ENCODE results near the gene ZNRF4.

Gene ZNRF4

GRCh38 chr19:5452594-5453565, 2.3 kb upstream of the ZNRF4 start:
- Mint-ChIP-seq H3K9me3 (no peaks in the 10 kb centered on the region), H3K36me3 (ENCODE audit: low read depth) (no peaks in the 10 kb centered on the region), H3K27me3 (peaks cover 26% of the 10 kb centered on the region), H3K27ac (no peak overlapping the region), H3K4me3 (no peak overlapping the region), H3K4me1 (ENCODE audit: low read depth) (no peaks in the 10 kb centered on the region)

DNA sequence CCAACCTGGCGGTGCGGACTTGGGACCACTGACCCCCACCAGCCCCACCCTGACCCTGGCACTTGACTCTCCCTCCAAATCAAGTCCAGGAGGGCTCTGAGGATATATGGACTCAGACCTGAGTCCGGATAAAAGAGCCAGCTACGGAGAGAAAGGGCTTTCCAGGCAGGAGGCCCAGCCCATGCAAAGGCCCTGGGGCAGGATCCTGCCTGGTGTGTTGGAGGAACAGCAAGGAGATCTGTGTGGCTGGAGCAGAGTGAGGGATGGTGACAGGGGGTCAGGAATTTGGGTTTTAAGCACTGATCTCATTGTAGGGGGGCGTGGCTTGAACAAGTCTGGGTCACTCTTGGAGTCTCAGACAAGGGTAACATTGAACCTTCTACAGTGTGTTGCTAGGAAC, 474 bp upstream of the ZNRF4 start:
- Mint-ChIP-seq H3K27ac (no peak overlapping the region), H3K4me3 (no peak overlapping the region)

GRCh38 chr19:5456130-5456840, 1.1 kb downstream of the ZNRF4 start:
- Mint-ChIP-seq H3K27me3 (no peaks in the 10 kb centered on the region), H3K4me1 (ENCODE audit: low read depth) (no peaks in the 10 kb centered on the region), H3K36me3 (ENCODE audit: low read depth) (no peaks in the 10 kb centered on the region), H3K4me3 (no peak overlapping the region), H3K27ac (no peak overlapping the region), H3K9me3 (no peaks in the 10 kb centered on the region)

More for the DNA sequence above, 474 bp upstream of the ZNRF4 start:
- Mint-ChIP-seq H3K4me1 (ENCODE audit: low read depth) (no peaks in the 10 kb centered on the region), H3K36me3 (ENCODE audit: low read depth) (no peaks in the 10 kb centered on the region), H3K27me3 (peaks cover 11% of the 10 kb centered on the region), H3K9me3 (no peaks in the 10 kb centered on the region)

DNA sequence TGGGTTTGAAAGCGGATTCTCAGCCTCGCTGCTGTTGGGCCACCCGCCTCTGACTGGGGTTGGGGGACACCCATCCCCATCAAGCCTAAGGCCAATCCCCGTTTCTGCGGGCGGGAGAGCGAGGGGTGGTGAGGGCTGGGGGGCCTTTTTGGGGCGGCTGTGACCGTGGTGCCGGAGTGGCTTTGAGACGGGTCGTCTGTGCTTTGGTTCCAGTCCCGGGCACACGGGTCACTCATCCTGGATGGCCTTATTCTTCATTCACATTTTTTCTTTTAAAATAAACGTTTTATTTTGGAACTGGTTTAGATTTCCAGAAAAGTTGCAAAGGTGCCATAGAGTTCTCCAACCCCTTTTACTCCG, 1.6 kb downstream of the ZNRF4 start:
- H3K4me3 Mint-ChIP-seq = no peak overlapping the region
- no peaks in the 10 kb centered on the region for H3K27me3 Mint-ChIP-seq
- no peak overlapping the region for H3K27ac Mint-ChIP-seq
- no peaks in the 10 kb centered on the region for H3K36me3 Mint-ChIP-seq (ENCODE audit: low read depth)
- H3K4me1 Mint-ChIP-seq (ENCODE audit: low read depth) = no peaks in the 10 kb centered on the region
- no peaks in the 10 kb centered on the region for H3K9me3 Mint-ChIP-seq

DNA sequence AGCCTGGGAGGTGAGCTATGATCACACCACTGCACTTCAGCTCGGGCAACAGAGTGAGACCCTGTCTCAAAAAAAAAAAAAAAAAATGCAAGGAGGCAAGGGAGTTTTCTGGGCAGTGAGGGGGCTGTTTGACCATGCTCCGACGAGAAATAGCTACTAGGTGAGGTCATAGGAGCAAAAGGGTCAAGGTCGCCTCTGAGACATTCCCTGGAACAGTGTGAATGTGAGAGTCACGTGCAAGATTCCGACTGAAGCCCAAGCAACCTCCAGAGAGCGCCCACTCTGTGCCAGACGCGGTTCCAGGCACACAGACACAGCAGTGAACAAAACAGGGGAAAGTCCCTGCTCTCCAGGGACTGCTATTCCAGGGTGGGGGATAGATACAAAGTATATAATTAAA, 2.5 kb downstream of the ZNRF4 start:
- no peaks in the 10 kb centered on the region for H3K9me3 Mint-ChIP-seq
- no peaks in the 10 kb centered on the region for H3K27me3 Mint-ChIP-seq
- H3K27ac Mint-ChIP-seq = no peak overlapping the region
- no peak overlapping the region for H3K4me3 Mint-ChIP-seq
- no peaks in the 10 kb centered on the region for H3K36me3 Mint-ChIP-seq (ENCODE audit: low read depth)
- H3K4me1 Mint-ChIP-seq (ENCODE audit: low read depth) = no peaks in the 10 kb centered on the region

GRCh38 chr19:5458420-5458819, 3.2 kb downstream of the ZNRF4 start:
- Mint-ChIP-seq H3K4me1 (ENCODE audit: low read depth) (no peaks in the 10 kb centered on the region), H3K36me3 (ENCODE audit: low read depth) (no peaks in the 10 kb centered on the region), H3K9me3 (peaks cover 6% of the 10 kb centered on the region), H3K27ac (no peak overlapping the region), H3K4me3 (no peak overlapping the region), H3K27me3 (no peaks in the 10 kb centered on the region)

- no peaks in the 10 kb centered on the region for H3K4me1 Mint-ChIP-seq (ENCODE audit: low read depth)
- peaks cover 6% of the 10 kb centered on the region for H3K9me3 Mint-ChIP-seq
- H3K27me3 Mint-ChIP-seq = peaks cover 6% of the 10 kb centered on the region
- no peak overlapping the region for H3K4me3 Mint-ChIP-seq
- no peak overlapping the region for H3K27ac Mint-ChIP-seq
- H3K36me3 Mint-ChIP-seq (ENCODE audit: low read depth) = no peaks in the 10 kb centered on the region
Measured at GRCh38 chr19:5459360-5459759, 4.1 kb downstream of the ZNRF4 start.

DNA sequence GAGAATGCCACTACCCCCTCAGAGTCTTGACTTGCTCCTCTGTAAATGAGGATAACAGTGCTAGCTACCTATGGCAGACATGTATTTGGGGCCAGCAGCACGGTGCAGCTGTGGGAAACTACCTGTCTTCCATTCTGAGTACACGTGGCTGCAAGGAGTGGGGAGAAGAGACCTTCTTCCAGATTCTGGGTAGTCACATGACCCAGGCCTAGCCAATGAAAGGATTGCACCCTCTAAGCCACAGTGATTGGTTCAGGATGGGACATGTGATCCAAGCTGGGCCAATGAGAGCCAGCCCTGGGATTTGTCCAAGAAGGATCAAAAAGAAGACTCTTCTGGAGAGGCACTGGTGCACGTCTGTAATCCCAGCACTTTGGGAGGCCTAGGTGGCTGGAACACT, 5.5 kb downstream of the ZNRF4 start:
- Mint-ChIP-seq H3K9me3 (peaks cover 6% of the 10 kb centered on the region), H3K27me3 (peaks cover 12% of the 10 kb centered on the region), H3K4me1 (ENCODE audit: low read depth) (no peaks in the 10 kb centered on the region), H3K27ac (no peak overlapping the region), H3K36me3 (ENCODE audit: low read depth) (no peaks in the 10 kb centered on the region), H3K4me3 (no peak overlapping the region)

DNA sequence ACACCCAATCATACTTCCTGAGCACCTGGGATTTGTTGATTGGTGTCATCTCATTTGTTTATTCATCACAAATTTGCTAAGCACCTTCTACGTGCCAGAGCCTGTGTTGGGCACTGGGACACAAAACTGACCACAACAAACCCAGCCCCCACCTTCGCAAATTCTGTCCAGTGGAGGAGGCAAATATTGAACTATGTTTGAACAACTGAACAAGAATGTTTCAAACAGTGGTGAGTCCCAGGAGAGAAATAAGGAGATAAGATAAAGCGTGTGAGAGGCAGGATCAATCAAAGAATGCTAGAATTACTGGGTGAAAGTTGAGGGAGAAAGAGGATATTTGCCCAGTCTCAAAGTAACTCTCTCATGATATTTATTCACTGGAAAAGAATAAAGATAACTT, 8.7 kb downstream of the ZNRF4 start:
- Mint-ChIP-seq H3K4me3 (no peak overlapping the region), H3K27me3 (peaks cover 16% of the 10 kb centered on the region), H3K27ac (no peak overlapping the region), H3K9me3 (peaks cover 6% of the 10 kb centered on the region), H3K4me1 (ENCODE audit: low read depth) (no peaks in the 10 kb centered on the region), H3K36me3 (ENCODE audit: low read depth) (no peaks in the 10 kb centered on the region)

- no peaks in the 10 kb centered on the region for H3K4me1 Mint-ChIP-seq (ENCODE audit: low read depth)
- no peaks in the 10 kb centered on the region for H3K36me3 Mint-ChIP-seq (ENCODE audit: low read depth)
- H3K9me3 Mint-ChIP-seq = peaks cover 6% of the 10 kb centered on the region
- peaks cover 16% of the 10 kb centered on the region for H3K27me3 Mint-ChIP-seq
- H3K27ac Mint-ChIP-seq = no peak overlapping the region
- no peak overlapping the region for H3K4me3 Mint-ChIP-seq
Measured at GRCh38 chr19:5466072-5466471, 10.9 kb downstream of the ZNRF4 start.

GRCh38 chr19:5466814-5467291, 11.6 kb downstream of the ZNRF4 start:
- H3K27ac Mint-ChIP-seq = no peak overlapping the region
- no peaks in the 10 kb centered on the region for H3K36me3 Mint-ChIP-seq (ENCODE audit: low read depth)
- H3K9me3 Mint-ChIP-seq = peaks cover 6% of the 10 kb centered on the region

DNA sequence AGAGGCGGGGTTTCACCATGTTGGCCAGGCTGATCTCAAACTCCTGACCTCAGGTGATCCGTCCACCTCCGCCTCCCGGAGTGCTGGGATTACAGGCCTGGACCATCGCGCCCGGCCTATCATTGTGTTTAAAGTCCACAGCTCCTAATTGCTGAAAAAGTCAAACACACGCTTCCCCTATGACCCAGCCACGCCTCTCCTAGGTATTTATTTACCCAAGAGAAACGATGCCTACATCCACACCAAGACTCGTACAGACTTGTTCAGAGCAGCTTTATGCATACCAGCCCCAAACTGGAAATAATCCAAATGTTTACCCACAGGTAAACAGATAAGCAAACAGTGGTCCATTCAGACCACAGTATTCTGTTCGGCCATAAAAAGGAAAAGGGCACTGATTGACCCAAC, 15.1 kb downstream of the ZNRF4 start:
- no peaks in the 10 kb centered on the region for H3K9me3 Mint-ChIP-seq
- H3K27ac Mint-ChIP-seq = no peak overlapping the region
- H3K4me3 Mint-ChIP-seq = no peak overlapping the region
- H3K36me3 Mint-ChIP-seq (ENCODE audit: low read depth) = no peaks in the 10 kb centered on the region
- H3K27me3 Mint-ChIP-seq = peaks cover 6% of the 10 kb centered on the region
- H3K4me1 Mint-ChIP-seq (ENCODE audit: low read depth) = no peaks in the 10 kb centered on the region

More at GRCh38 chr19:5466814-5467291, 11.6 kb downstream of the ZNRF4 start:
- Mint-ChIP-seq H3K4me1 (ENCODE audit: low read depth) (no peaks in the 10 kb centered on the region), H3K4me3 (no peak overlapping the region), H3K27me3 (peaks cover 16% of the 10 kb centered on the region)

GRCh38 chr19:5472286-5472685, 17.1 kb downstream of the ZNRF4 start:
- Mint-ChIP-seq H3K4me3 (no peak overlapping the region), H3K9me3 (no peaks in the 10 kb centered on the region), H3K27me3 (no peaks in the 10 kb centered on the region), H3K27ac (no peak overlapping the region), H3K36me3 (ENCODE audit: low read depth) (no peaks in the 10 kb centered on the region), H3K4me1 (ENCODE audit: low read depth) (no peaks in the 10 kb centered on the region)

GRCh38 chr19:5473646-5474045, 18.4 kb downstream of the ZNRF4 start:
- H3K36me3 Mint-ChIP-seq (ENCODE audit: low read depth) = no peaks in the 10 kb centered on the region
- peaks cover 4% of the 10 kb centered on the region for H3K27me3 Mint-ChIP-seq
- no peak overlapping the region for H3K4me3 Mint-ChIP-seq
- H3K4me1 Mint-ChIP-seq (ENCODE audit: low read depth) = no peaks in the 10 kb centered on the region
- no peaks in the 10 kb centered on the region for H3K9me3 Mint-ChIP-seq
- H3K27ac Mint-ChIP-seq = no peak overlapping the region

DNA sequence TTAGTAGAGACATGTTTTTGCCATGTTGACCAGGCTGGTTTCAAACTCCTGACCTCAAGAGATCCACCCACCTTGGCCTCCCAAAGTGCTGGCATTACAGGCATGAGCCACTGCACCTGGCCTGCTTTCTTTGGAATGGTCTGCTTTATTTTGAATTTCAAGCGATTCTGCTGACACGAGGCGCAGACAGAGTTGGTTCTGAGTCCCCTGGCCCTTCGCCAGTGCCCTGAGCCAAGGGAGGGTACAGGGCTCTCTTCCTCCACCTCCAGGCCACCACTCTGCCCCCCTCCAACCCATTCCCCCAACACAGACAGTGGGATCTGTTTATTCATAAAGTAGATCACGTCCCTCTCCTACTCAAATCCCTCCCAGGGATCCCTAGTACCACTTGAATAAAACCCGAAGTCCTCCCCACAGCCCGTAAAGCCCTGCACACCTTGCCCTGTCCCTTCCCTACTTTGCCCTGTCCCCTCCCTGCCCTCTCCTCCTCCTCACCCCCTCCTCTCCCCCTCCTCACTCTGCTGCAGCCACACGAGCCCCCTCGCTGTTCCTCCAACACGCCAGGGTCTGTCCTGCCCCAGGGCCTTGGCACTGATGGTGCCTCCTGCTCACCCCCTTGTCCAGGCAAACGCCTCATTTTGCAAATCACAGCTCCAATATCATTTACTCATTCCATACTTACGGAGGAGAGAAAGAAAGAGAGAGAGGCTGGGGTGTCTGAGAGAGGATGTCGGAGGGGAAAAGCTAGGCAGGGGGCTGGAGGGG, 22.4 kb downstream of the ZNRF4 start:
- no peaks in the 10 kb centered on the region for H3K4me1 Mint-ChIP-seq (ENCODE audit: low read depth)
- H3K4me3 Mint-ChIP-seq = no peak overlapping the region
- no peaks in the 10 kb centered on the region for H3K36me3 Mint-ChIP-seq (ENCODE audit: low read depth)
- no peak overlapping the region for H3K27ac Mint-ChIP-seq
- H3K9me3 Mint-ChIP-seq = no peaks in the 10 kb centered on the region
- H3K27me3 Mint-ChIP-seq = peaks cover 18% of the 10 kb centered on the region

Measured in stimulated activated naive CD8-positive, alpha-beta T cell treated with anti-CD3 and anti-CD28 coated beads, Interleukin-15, Interleukin-2, amounts not matched to agents 100 ng/mL and 50 ng/mL, for 24 hours (primary cell).